Ovary (tissue), 3 donors: ENCODE results near the gene RPS28.
"Not testable (repeated sequence)": the region's sequence is repeated elsewhere in the genome, so short reads cannot be mapped to it uniquely, and the experiment has no call there.

Experiments used
- CTCF ChIP-seq, 3 donors: fragments of 450-650 bp in 2 of 3; fragments of 200-600 bp in 1 of 3; IDR thresholded peaks; one replicate each; pipeline versions ENCODE4 v1.5.1 to v1.8.0; 2016 to 2022; ENCODE audit warnings: antibody characterized with exemption in 3 of 3, mild to moderate bottlenecking in 1 of 3
- EP300 ChIP-seq: sonication (generic); formaldehyde crosslinking; IDR thresholded peaks from one replicate; pipeline ENCODE4 v1.6.1; 2017; ENCODE audit warnings: antibody characterized with exemption
- donor health status: DM: no; HTN: no; CAD: no.

- TF ChIP-seq CTCF (IDR thresholded peaks at IDR 0.05); EP300: not testable (repeated sequence)
These were observed 44.8 kb upstream of the RPS28 start for GRCh38 chr19:8276508-8276907.
